Omental fat pad (tissue), 4 donors: ENCODE measurements around the gene PACRGL. TPM values are rescaled to one million over a fixed set of nuclear protein-coding genes. Genes with fewer than 3 reads are reported as not detected.
"Not testable (repeated sequence)": the region's sequence is repeated elsewhere in the genome, so short reads cannot be mapped to it uniquely, and the experiment has no call there.

Experiments used
- ATAC-seq: fragments of 150-250 bp; one replicate; pipeline ENCODE4 v1.9.1; 2016; ENCODE audit warnings: mild to moderate bottlenecking, moderate library complexity; ENCODE audit not compliant: low FRiP score
- DNase-seq: peaks from one replicate; pipeline ENCODE4 v3.0.0-alpha.2; 2019; ENCODE audit warnings: low spot score
- total RNA-seq, 4 donors: library from RNA; depleted of rRNA; stranded (reverse); fragments of >200 nt; gene quantifications; one replicate each; pipeline ENCODE4 v1.1.0, GENCODE V29; 2016
- TF ChIP-seq, protein P1 (sequence below), 3 donors: fragments of 450-650 bp; IDR thresholded peaks; one replicate each; pipeline ENCODE4 v1.5.1; 2016 to 2017; ENCODE audit warnings: antibody characterized with exemption in 3 of 3, mild to moderate bottlenecking in 3 of 3, moderate library complexity in 2 of 3

Gene PACRGL
- total RNA-seq, 4 donors from 2014 or later, result 20.3 to 26.3 (median 21.8) TPM

DNA sequence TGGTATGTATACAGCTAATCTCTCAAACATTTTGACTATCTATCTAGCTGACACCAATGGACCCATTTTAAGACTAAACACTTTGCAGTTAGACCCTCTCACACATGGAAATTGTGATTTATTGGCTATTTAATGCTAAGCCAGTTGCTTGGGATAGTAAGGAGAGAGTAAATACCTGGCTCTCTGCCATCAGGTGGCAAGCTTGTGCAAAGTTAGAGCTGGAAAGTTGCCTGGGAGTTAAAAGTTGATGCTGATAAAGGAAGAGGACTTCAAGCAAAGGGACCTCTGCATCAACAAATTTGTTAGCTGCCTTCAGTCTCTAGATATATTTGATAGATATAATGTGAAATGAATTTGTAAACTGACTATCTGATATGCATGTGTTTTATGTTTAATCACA lies 61.1 kb downstream of the PACRGL start:
- ATAC-seq (no peak), DNase-seq (no peak)
- TF ChIP-seq, protein P1, sequence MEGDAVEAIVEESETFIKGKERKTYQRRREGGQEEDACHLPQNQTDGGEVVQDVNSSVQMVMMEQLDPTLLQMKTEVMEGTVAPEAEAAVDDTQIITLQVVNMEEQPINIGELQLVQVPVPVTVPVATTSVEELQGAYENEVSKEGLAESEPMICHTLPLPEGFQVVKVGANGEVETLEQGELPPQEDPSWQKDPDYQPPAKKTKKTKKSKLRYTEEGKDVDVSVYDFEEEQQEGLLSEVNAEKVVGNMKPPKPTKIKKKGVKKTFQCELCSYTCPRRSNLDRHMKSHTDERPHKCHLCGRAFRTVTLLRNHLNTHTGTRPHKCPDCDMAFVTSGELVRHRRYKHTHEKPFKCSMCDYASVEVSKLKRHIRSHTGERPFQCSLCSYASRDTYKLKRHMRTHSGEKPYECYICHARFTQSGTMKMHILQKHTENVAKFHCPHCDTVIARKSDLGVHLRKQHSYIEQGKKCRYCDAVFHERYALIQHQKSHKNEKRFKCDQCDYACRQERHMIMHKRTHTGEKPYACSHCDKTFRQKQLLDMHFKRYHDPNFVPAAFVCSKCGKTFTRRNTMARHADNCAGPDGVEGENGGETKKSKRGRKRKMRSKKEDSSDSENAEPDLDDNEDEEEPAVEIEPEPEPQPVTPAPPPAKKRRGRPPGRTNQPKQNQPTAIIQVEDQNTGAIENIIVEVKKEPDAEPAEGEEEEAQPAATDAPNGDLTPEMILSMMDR (IDR thresholded peaks at IDR 0.05), result no peak

DNA sequence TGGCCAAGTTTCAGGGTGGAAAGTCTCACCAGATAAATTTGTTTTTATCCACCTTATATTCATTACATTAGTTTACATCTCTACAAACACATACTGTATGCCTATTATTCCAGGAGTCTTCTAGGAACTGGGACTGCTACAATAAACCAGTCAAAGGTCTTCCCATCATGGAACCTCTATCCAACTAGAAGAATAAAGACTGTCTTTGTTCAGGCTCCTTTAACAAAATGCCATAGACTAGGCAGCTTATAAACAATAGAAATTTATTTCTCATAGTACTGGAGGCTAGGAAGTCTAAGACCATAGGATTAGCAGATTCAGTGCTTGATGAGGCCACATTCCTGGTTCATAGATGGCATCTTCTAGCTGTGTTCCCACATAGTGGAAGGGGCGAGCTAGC lies 61.6 kb downstream of the PACRGL start:
- TF ChIP-seq, protein P1 (IDR thresholded peaks at IDR 0.05), result no peak
- DNase-seq (no peak), ATAC-seq (no peak)

DNA sequence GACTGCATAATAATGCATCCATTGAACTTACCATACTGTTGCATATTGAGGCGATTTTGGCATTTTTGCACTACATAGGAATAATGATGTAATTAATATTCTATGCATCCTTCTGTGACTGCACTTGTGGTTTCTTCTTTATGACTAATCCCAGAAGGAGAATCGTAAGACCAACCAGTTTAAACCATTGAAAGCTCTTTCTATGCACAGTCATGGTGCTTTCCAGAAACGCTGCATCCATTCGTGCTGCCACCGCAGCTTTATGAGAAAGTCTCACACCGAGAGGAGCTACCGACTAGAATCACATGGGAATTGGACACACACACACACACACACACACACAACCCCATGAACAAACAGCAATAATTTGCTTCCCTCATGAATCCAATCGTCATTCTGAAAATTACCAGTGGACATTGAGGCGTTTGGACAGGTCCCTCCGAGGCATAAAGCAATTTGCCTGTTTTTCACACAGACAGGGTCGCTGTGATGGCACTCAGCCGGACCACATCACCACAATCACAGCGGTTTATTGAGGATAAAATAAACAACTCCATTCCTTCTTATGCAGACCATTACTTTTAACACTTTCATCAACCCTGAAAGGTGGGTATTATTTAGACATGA lies 64.2 kb downstream of the PACRGL start:
- DNase-seq (no peak), ATAC-seq (no peak)
- TF ChIP-seq, protein P1 (IDR thresholded peaks at IDR 0.05), result no peak

DNA sequence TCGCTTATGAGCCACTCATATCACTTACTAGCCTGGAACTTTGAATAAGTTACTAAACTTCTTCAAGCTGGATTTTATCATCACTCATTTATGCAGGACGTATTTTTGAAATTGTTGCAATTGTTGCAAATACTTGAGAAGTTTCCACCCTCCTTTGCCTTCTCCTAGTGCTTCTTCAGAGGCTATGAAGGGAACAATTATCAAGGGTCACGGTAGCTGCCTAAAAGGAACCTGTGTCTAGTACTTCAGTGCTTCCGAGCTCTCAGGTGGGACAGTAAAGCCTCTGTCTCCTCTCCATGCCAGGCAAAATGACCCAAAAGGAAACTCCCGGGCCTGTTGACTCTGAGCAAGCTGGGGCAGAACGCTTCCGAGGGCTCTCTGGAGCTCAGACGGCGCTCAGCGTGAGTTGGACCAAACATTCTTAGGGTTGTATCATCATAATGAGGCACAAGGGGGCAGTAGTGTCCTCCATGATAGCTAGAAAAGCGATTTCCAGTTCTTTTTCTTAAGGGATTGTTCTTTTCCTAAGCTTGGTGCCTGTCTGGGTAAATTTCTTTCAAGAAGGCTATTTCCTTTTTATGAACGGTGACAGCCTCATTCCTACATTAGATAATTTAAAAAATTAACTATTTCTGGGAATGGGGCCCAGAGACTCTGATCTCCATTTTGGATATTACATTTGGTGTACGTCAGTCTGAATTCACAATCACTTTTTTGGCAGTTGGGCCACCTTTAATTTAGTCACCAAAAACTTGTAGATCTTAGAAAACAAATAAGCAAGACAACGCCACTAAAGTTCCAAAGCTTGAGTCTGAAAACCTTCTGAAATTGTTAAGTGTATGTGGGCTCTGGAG lies 73.1 kb downstream of the PACRGL start:
- no peak for ATAC-seq
- DNase-seq, result no peak

DNA sequence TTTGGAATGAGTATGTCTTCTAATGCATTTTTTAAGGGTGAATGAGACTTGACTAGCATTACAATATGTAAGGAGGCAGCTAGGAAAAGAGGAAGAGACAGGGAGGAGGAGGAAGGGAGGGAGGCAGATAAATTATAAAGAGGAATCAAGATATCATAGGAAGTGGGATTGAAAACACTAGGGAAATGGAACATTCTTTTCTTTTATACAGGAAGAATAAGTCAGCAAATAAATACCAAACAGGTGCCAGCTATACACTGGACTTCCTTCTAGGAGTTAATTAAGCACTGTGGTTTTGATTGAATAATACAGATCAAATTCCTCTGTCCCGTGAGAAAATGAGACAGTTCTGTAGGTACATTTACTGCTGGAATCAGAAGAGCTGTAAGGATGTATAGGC lies 78.6 kb downstream of the PACRGL start:
- no peak for DNase-seq
- ATAC-seq, result no peak
- TF ChIP-seq, protein P1 (IDR thresholded peaks at IDR 0.05), result no peak

More for the DNA sequence above, 73.1 kb downstream of the PACRGL start:
- TF ChIP-seq, protein P1 (IDR thresholded peaks at IDR 0.05), result no peak

DNA sequence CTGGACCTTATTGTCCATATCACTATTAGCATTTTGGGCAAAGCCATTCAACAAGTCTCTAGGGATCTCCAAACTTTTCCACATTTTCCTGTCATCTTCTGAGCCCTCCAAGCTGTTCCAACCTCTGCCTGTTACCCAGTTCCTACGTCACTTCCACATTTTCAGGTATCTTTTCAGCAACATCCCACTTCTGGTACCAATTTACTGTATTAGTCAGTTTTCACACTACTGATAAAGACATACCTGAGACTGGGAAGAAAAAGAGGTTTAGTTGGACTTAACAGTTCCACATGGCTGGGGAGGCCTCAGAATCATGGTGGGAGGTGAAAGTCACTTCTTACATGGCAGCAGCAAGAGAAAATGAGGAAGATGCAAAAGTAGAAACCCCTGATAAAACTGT lies 82.9 kb downstream of the PACRGL start:
- DNase-seq, ATAC-seq: not testable (repeated sequence)

DNA sequence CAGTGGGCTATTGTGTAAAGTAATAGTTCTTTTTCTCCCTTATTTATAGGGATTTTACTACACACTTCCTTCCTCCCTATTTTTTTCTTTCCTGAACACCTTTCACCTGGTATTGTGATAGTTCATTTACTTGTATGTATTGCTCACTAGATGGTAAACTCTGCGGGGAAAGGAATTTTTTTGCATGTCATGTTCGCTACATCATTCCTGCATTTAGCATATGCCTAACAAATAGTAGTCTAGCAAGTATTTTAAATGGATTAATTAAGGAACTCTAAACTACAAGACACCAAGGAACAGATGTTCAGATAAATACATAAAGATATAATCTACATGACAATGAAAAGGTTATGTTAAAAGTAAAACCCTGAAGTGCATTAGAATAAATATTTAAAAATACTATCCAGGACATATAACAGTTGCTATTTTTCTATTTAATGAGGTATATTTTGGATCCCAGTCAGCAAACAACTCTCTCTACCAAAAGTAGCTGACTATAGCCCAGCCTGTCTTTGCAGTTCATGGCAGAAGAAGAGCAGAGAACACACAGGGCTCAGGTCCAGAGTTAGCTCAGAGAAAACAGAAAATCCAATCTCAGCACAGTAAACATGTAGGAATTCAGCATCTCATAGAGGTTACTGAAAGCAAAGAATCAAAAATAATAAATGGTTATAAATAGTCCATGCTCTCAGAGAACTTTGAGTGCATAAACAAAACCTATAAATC lies 87.8 kb downstream of the PACRGL start:
- ATAC-seq (no peak), DNase-seq (no peak)
- TF ChIP-seq, protein P1 (IDR thresholded peaks at IDR 0.05), result no peak
